Activated CD8-positive, alpha-beta memory T cell treated with anti-CD3 and anti-CD28 coated beads for 24 hours (primary cell): ENCODE measurements around the gene C2orf92.

ENCODE experiments used
- DNase-seq: peaks from one replicate; pipeline ENCODE4 v3.0.0-alpha.2; 2020

C2orf92 gene

DNA sequence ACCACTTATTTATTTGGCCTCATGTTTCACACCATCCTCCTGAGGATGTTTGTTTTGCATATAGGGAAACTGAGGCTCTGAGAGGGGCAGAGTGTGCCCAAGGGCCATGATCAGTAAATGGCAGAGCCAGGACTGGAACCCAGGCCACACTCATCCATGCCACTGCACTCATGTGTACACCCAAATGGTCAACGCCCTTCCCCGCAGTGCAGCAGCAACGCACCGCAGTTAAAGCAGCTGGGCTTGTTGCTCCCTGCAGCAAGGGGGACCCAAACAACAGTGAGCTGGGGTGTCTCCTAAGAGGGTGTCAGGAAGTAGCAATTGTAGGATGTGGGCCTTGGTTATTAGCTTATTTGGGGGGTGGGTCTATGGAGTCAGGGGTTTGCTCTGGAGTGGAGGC lies 80.5 kb downstream of the C2orf92 start:
- no peak for DNase-seq

DNA sequence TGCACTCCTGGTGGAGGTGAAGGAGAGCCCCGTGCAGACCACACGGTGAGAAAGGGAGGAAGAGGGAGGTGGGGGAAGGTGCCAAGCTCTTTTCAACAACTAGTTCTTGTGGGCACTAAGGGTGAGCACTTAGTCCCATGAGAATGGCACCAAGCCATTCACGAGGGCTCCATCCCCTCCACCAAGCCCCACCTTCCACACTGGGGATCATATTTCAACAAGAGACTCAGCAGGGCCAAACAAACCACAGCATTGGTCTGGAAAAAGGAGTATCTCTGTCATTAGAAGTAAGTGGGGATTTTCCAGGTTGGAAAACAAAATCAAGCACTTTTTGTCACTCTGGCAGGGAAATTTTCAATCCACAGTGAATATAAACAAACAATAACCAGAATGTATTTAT lies 82.2 kb downstream of the C2orf92 start:
- DNase-seq, result no peak
